ENCODE results near the gene CHD3. TPM values are rescaled to one million over a fixed set of nuclear protein-coding genes. Genes with fewer than 3 reads are reported as not detected.

Gene CHD3
- polyA plus RNA-seq, 1 donor from 2014 or later, result 115 TPM

- Histone ChIP-seq H3K9me2 (ENCODE audit: insufficient read depth, low read length) (no peaks in the 10 kb centered on the region), H3F3A (ENCODE audit: insufficient read depth, low read length, poor library complexity, severe bottlenecking) (peaks cover 11% of the 10 kb centered on the region), H3K27ac (ENCODE audit: low read length) (no peak overlapping the region), H3K4me2 (ENCODE audit: low read length) (no peak overlapping the region), H3K4me3 (ENCODE audit: low read length) (no peak overlapping the region), H3K36me3 (ENCODE audit: insufficient read depth, low read length) (peaks cover 8% of the 10 kb centered on the region), H2AFZ (ENCODE audit: low read depth, low read length) (no peak overlapping the region), H3K9me3 (ENCODE audit: low read length) (no peaks in the 10 kb centered on the region), H3K9ac (ENCODE audit: low read length) (no peak overlapping the region), H3K79me2 (replicated peaks; ENCODE audit: insufficient read depth, low read length) (peaks cover 42% of the 10 kb centered on the region), H4K20me1 (ENCODE audit: insufficient read depth) (peaks cover 79% of the 10 kb centered on the region), H3K27me3 (ENCODE audit: insufficient read depth, low read depth, low read length) (no peaks in the 10 kb centered on the region)
- TF ChIP-seq POLR2AphosphoS5 (IDR thresholded peaks at IDR 0.05) (no peak), SMC3 (conservative IDR thresholded peaks at IDR 0.05; ENCODE audit: poor library complexity) (no peak), EP300 (conservative IDR thresholded peaks at IDR 0.05; ENCODE audit: poor library complexity, severe bottlenecking) (no peak), CTCF (IDR thresholded peaks at IDR 0.05; ENCODE audit: poor library complexity, severe bottlenecking) (no peak), TAF1 (IDR thresholded peaks at IDR 0.05; ENCODE audit: low read depth) (no peak), RAD21 (conservative IDR thresholded peaks at IDR 0.05) (no peak), EZH2 (IDR thresholded peaks at IDR 0.05; ENCODE audit: borderline replicate concordance, insufficient read depth, low read length, poor library complexity, severe bottlenecking) (no peak), MXI1 (conservative IDR thresholded peaks at IDR 0.05; ENCODE audit: poor library complexity, severe bottlenecking) (no peak), REST (IDR thresholded peaks at IDR 0.05; ENCODE audit: borderline replicate concordance) (no peak)
These were observed 41.6 kb upstream of the CHD3 start for GRCh38 chr17:7846765-7847661.

GRCh38 chr17:7848131-7848579 lies 40.4 kb upstream of the CHD3 start:
- Histone ChIP-seq H4K20me1 (ENCODE audit: insufficient read depth) (peaks cover 79% of the 10 kb centered on the region), H3K4me3 (ENCODE audit: low read length) (no peak overlapping the region), H3K27me3 (ENCODE audit: insufficient read depth, low read depth, low read length) (no peaks in the 10 kb centered on the region), H2AFZ (ENCODE audit: low read depth, low read length) (no peak overlapping the region), H3K9ac (ENCODE audit: low read length) (no peak overlapping the region), H3K9me2 (ENCODE audit: insufficient read depth, low read length) (no peaks in the 10 kb centered on the region), H3K79me2 (replicated peaks; ENCODE audit: insufficient read depth, low read length) (peaks cover 31% of the 10 kb centered on the region), H3K27ac (ENCODE audit: low read length) (no peak overlapping the region), H3F3A (ENCODE audit: insufficient read depth, low read length, poor library complexity, severe bottlenecking) (peaks cover 11% of the 10 kb centered on the region), H3K9me3 (ENCODE audit: low read length) (no peaks in the 10 kb centered on the region), H3K4me2 (ENCODE audit: low read length) (no peak overlapping the region), H3K36me3 (ENCODE audit: insufficient read depth, low read length) (peaks cover 8% of the 10 kb centered on the region)
- no peak for TF ChIP-seq CTCF (IDR thresholded peaks at IDR 0.05; ENCODE audit: poor library complexity, severe bottlenecking)
- TF ChIP-seq MXI1 (conservative IDR thresholded peaks at IDR 0.05; ENCODE audit: poor library complexity, severe bottlenecking), result no peak
- TF ChIP-seq EP300 (conservative IDR thresholded peaks at IDR 0.05; ENCODE audit: poor library complexity, severe bottlenecking), result no peak
- TF ChIP-seq REST (IDR thresholded peaks at IDR 0.05; ENCODE audit: borderline replicate concordance), result no peak
- TF ChIP-seq POLR2AphosphoS5 (IDR thresholded peaks at IDR 0.05), result no peak
- no peak for TF ChIP-seq RAD21 (conservative IDR thresholded peaks at IDR 0.05)
- TF ChIP-seq SMC3 (conservative IDR thresholded peaks at IDR 0.05; ENCODE audit: poor library complexity), result no peak
- no peak for TF ChIP-seq EZH2 (IDR thresholded peaks at IDR 0.05; ENCODE audit: borderline replicate concordance, insufficient read depth, low read length, poor library complexity, severe bottlenecking)
- TF ChIP-seq TAF1 (IDR thresholded peaks at IDR 0.05; ENCODE audit: low read depth), result no peak
